A549 (cell line): ENCODE results near the gene USP49. TPM values are rescaled to one million over a fixed set of nuclear protein-coding genes. Genes with fewer than 3 reads are reported as not detected.

Experiments used
- ATAC-seq, 2 experiments: fragments of 200-7000 bp in 1 of 2; fragments of >200 bp in 1 of 2; cut with Nextera tagmentation in 1 of 2; cut with Tn5 transposase in 1 of 2; 3 replicates each; pipeline versions ENCODE4 v1.8.0 to v1.9.1; 2018 to 2020; ENCODE audit warnings: mild to moderate bottlenecking in 1 of 2, moderate library complexity in 1 of 2
- CTCF ChIA-PET: fragments of 300-600 bp; sonication (Branson Sonifier 250); formaldehyde crosslinking; extraction: SDS; loops from one replicate; lab custom pipeline; 2021; ENCODE audit warnings: antibody characterized with exemption, inconsistent platforms; lab: Yijun Ruan, JAX
- POLR2A ChIA-PET: fragments of 350-600 bp; formaldehyde crosslinking; extraction: SDS; loops from one replicate; lab custom pipeline; 2021; ENCODE audit warnings: antibody characterized with exemption, inconsistent platforms; lab: Yijun Ruan, JAX
- DNase-seq, 2 experiments: peaks; one replicate each; pipeline versions ENCODE4 v3.0.0 to v3.0.0-alpha.2; 2011 to 2016; ENCODE audit warnings: low read depth in 1 of 2, low spot score in 1 of 2
- FAIRE-seq: peaks from 2 replicates; lab custom pipeline; 2011; peaks lifted over from hg19 to GRCh38; lab: Jason Lieb, UNC
- H3K27ac ChIP-seq, 2 experiments: fragments of >200 bp; sonication (Bioruptor Twin); formaldehyde crosslinking; 3 replicates each; pipeline ENCODE4 v1.5.1; 2016 to 2017
- H3K4me1 ChIP-seq: fragments of >200 bp; sonication (Bioruptor Twin); formaldehyde crosslinking; 3 replicates; pipeline ENCODE4 v1.6.1; 2016
- H3K4me2 ChIP-seq: fragments of >200 bp; sonication (Bioruptor Twin); formaldehyde crosslinking; 3 replicates; pipeline ENCODE4 v1.6.1; 2016
- H3K4me3 ChIP-seq: fragments of >200 bp; sonication (Bioruptor Twin); formaldehyde crosslinking; 3 replicates; pipeline ENCODE4 v1.5.1; 2016
- H3K9me3 ChIP-seq: fragments of >200 bp; sonication (Bioruptor Twin); formaldehyde crosslinking; 3 replicates; pipeline ENCODE4 v1.6.1; 2016
- BHLHE40 ChIP-seq: IDR thresholded peaks from 2 replicates; pipeline ENCODE4 v1.6.1; 2012; ENCODE audit warnings: low read depth, low read length, inconsistent platforms
- CBX8 ChIP-seq: fragments of 200-600 bp; sonication (generic); IDR thresholded peaks from 2 replicates; pipeline ENCODE4 v1.6.1; 2016
- EHF ChIP-seq: fragments of 250-450 bp; sonication (Bioruptor Pico); IDR thresholded peaks from 2 replicates; pipeline ENCODE4 v1.5.0; 2020; ENCODE audit warnings: mild to moderate bottlenecking
- EHMT2 ChIP-seq: fragments of 200-600 bp; sonication (generic); IDR thresholded peaks from 2 replicates; pipeline ENCODE4 v1.6.1; 2016; ENCODE audit warnings: antibody characterized with exemption, low read depth, mild to moderate bottlenecking, moderate library complexity
- EP300 ChIP-seq, 2 experiments: fragments of >200 bp; sonication (Bioruptor Twin); formaldehyde crosslinking; IDR thresholded peaks; 2 replicates in 1 of 2; 3 replicates in 1 of 2; pipeline ENCODE4 v1.6.1; 2016 to 2017
- FOSB ChIP-seq: fragments of 250-450 bp; sonication (Bioruptor Pico); IDR thresholded peaks from 2 replicates; pipeline ENCODE4 v1.5.0; 2020; ENCODE audit warnings: mild to moderate bottlenecking, moderate library complexity
- FOSL2 ChIP-seq, 2 experiments: fragments of 450-650 bp in 1 of 2; fragments of >200 bp in 1 of 2; sonication (Bioruptor Twin) in 1 of 2; formaldehyde crosslinking; IDR thresholded peaks; 2 replicates each; pipeline versions ENCODE4 v1.5.0 to v1.6.1; 2016 to 2020; ENCODE audit warnings: mild to moderate bottlenecking in 1 of 2, moderate library complexity in 1 of 2
- FOXS1 ChIP-seq: fragments of 250-450 bp; sonication (Bioruptor Pico); IDR thresholded peaks from 2 replicates; pipeline ENCODE4 v1.5.0; 2020; ENCODE audit warnings: mild to moderate bottlenecking, moderate library complexity
- HEYL ChIP-seq: fragments of 250-450 bp; sonication (Bioruptor Pico); IDR thresholded peaks from 2 replicates; pipeline ENCODE4 v1.8.0; 2021; ENCODE audit warnings: mild to moderate bottlenecking, moderate library complexity
- JUN ChIP-seq, 2 experiments: fragments of >200 bp; sonication (Bioruptor Twin); formaldehyde crosslinking; IDR thresholded peaks; 2 replicates in 1 of 2; 3 replicates in 1 of 2; pipeline ENCODE4 v1.6.1; 2016 to 2017
- JUNB ChIP-seq: fragments of >200 bp; sonication (Bioruptor Twin); formaldehyde crosslinking; IDR thresholded peaks from 2 replicates; pipeline ENCODE4 v1.6.1; 2016
- MAFK ChIP-seq: fragments of 450-650 bp; IDR thresholded peaks from 2 replicates; pipeline ENCODE4 v1.6.1; 2014; ENCODE audit not compliant: partially characterized antibody
- POLR2A ChIP-seq: IDR thresholded peaks from 2 replicates; pipeline ENCODE4 v1.6.1; 2012; ENCODE audit warnings: mild to moderate bottlenecking, low read length
- REST ChIP-seq: fragments of 200-600 bp; sonication (generic); IDR thresholded peaks from 2 replicates; pipeline ENCODE4 v1.6.1; 2016; ENCODE audit warnings: antibody characterized with exemption, mild to moderate bottlenecking, moderate library complexity
- SREBF2 ChIP-seq: fragments of 450-650 bp; IDR thresholded peaks from 2 replicates; pipeline ENCODE4 v1.6.1; 2014; ENCODE audit warnings: mild to moderate bottlenecking, moderate library complexity
- ZC3H11A ChIP-seq: fragments of 450-650 bp; IDR thresholded peaks from 2 replicates; pipeline ENCODE4 v1.6.1; 2014; ENCODE audit warnings: antibody characterized with exemption, mild to moderate bottlenecking
- ZNF302 ChIP-seq: fragments of 250-450 bp; sonication (Bioruptor Pico); IDR thresholded peaks from 2 replicates; pipeline ENCODE4 v1.9.0; 2021; ENCODE audit warnings: inconsistent platforms, mild to moderate bottlenecking, moderate library complexity
- ZSCAN20 ChIP-seq: fragments of 250-450 bp; sonication (Bioruptor Pico); IDR thresholded peaks from 2 replicates; pipeline ENCODE4 v1.8.0; 2022; ENCODE audit warnings: mild to moderate bottlenecking, moderate library complexity
- WGBS: methylation state at CpG from one replicate; pipeline ENCODE4 v1.1.6; 2017; ENCODE audit errors: missing lambda C conversion rate; 5-methylcytosine and 5-hydroxymethylcytosine counted together
- polyA plus RNA-seq, 4 experiments: library from polyadenylated mRNA; depleted of rRNA in 3 of 4; stranded (reverse); fragments of >200 nt; fragmentation: RNase III in 1 of 4; extraction: RNeasy Plus Mini Kit Qiagen cat#74134 plus additional on column Dnase treatment in 1 of 4; gene quantifications; 2 replicates in 3 of 4; 3 replicates in 1 of 4; pipeline ENCODE4 v1.2.3, GENCODE V29; 2011 to 2017
- TF ChIP-seq, protein P1 (sequence below): IDR thresholded peaks from 2 replicates; pipeline ENCODE4 v1.6.1; 2012
- TF ChIP-seq, protein P2 (sequence below): fragments of >200 bp; sonication (Bioruptor Twin); formaldehyde crosslinking; IDR thresholded peaks from 3 replicates; pipeline ENCODE4 v1.6.1; 2016

Gene USP49
- polyA plus RNA-seq, 2 of the 4 experiments (the other 2 are of a cell fraction) = 2.9 to 4.3 TPM

- peak overlapping the region; percentile 57 to 76 for H3K27ac ChIP-seq
- TF ChIP-seq HEYL (CRISPR knock-in tag) (no peak), FOSB (CRISPR knock-in tag) (no peak), JUNB (no peak), ZC3H11A (no peak), ZNF302 (CRISPR knock-in tag) (no peak), BHLHE40 (no peak), FOXS1 (CRISPR knock-in tag) (no peak), JUN (IDR thresholded peaks at IDR 0.05) (no peak), POLR2A (no peak), EP300 (IDR thresholded peaks at IDR 0.05) (no peak), SREBF2 (no peak)
- TF ChIP-seq, protein P1, sequence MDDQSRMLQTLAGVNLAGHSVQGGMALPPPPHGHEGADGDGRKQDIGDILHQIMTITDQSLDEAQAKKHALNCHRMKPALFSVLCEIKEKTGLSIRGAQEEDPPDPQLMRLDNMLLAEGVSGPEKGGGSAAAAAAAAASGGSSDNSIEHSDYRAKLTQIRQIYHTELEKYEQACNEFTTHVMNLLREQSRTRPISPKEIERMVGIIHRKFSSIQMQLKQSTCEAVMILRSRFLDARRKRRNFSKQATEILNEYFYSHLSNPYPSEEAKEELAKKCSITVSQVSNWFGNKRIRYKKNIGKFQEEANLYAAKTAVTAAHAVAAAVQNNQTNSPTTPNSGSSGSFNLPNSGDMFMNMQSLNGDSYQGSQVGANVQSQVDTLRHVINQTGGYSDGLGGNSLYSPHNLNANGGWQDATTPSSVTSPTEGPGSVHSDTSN = no peak
- TF ChIP-seq, protein P2, sequence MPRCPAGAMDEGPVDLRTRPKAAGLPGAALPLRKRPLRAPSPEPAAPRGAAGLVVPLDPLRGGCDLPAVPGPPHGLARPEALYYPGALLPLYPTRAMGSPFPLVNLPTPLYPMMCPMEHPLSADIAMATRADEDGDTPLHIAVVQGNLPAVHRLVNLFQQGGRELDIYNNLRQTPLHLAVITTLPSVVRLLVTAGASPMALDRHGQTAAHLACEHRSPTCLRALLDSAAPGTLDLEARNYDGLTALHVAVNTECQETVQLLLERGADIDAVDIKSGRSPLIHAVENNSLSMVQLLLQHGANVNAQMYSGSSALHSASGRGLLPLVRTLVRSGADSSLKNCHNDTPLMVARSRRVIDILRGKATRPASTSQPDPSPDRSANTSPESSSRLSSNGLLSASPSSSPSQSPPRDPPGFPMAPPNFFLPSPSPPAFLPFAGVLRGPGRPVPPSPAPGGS = no peak
- 68% methylated on average over 13 of the region's 13 CpGs for WGBS
- ChIA-PET POLR2A (interaction anchor here (0.5 kb wide), 1 partner anchor 228 kb away, joined by 4 read pairs; no protein-coding TSS in a partner anchor), CTCF (interaction anchor here (0.8 to 1.9 kb wide), 3 partner anchors 23 to 37 kb away, joined by 3 to 7 read pairs (median 3); partner anchors contain the start of gene TOMM6)
- no peaks in the 10 kb centered on the region for H3K9me3 ChIP-seq
- ATAC-seq (peak; percentile 77 to 89; a peak in 5 of 6 replicates), DNase-seq (peak; percentile 28 to 81), FAIRE-seq (no peak)
- peak overlapping the region; percentile 64 for H3K4me2 ChIP-seq
- H3K4me3 ChIP-seq = no peak overlapping the region
- H3K4me1 ChIP-seq = peaks cover 16% of the 10 kb centered on the region
Observed at GRCh38 chr6:41824571-41825569, 70.3 kb downstream of the USP49 start.

- FAIRE-seq (no peak), ATAC-seq (no peak), DNase-seq (no peak)
- no peaks in the 10 kb centered on the region for H3K9me3 ChIP-seq
- H3K4me2 ChIP-seq = no peak overlapping the region
- peaks cover 16% of the 10 kb centered on the region for H3K4me1 ChIP-seq
- H3K27ac ChIP-seq = no peak overlapping the region
- H3K4me3 ChIP-seq = no peak overlapping the region
- TF ChIP-seq EHF = no peak
- TF ChIP-seq MAFK = peak; percentile 4
- POLR2A ChIA-PET = no interaction called here
- 93% methylated on average over 1 of the region's 1 CpG for WGBS
- CTCF ChIA-PET = interaction anchor here (0.6 to 1.8 kb wide), 5 partner anchors 22 to 119 kb away, joined by 3 to 5 read pairs (median 4); partner anchors contain the start of gene TOMM6
Observed at GRCh38 chr6:41823178-41823577, 72.0 kb downstream of the USP49 start.

DNA sequence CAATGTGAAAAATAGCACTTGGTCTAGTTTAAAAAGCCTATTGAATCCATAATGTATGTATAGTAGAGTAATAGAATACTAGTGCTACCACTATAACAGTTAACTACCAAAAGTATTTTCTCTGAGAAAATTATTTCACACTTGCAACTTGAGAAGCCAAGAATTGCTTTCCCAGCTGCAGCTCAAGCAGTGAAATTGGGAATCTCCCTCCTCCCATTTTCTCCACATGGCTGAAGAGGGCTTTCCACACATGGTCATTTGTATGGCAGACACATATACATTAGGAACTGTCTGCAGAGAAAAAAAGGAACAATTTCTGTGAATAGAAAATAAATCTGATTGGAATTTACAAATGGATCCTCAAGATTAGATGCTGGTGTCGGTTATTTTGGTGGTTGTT, 73.2 kb downstream of the USP49 start:
- no peak for ATAC-seq

More for the DNA sequence above, 73.2 kb downstream of the USP49 start:
- no peak overlapping the region for H3K4me3 ChIP-seq
- WGBS = 93% methylated on average over 1 of the region's 1 CpG
- no peak for DNase-seq
- FAIRE-seq = no peak
- H3K4me1 ChIP-seq = peaks cover 16% of the 10 kb centered on the region
- no peak for TF ChIP-seq FOSL2 (IDR thresholded peaks at IDR 0.05)
- TF ChIP-seq FOSL2 (CRISPR knock-in tag; IDR thresholded peaks at IDR 0.05) = no peak
- TF ChIP-seq ZSCAN20 (CRISPR knock-in tag) = no peak
- TF ChIP-seq EP300 (IDR thresholded peaks at IDR 0.05) = no peak
- TF ChIP-seq, protein P2 = no peak
- no peak for TF ChIP-seq EHF
- no peak for TF ChIP-seq EHMT2
- TF ChIP-seq REST = no peak
- TF ChIP-seq BHLHE40 = no peak
- no peak for TF ChIP-seq CBX8
- no peak overlapping the region for H3K27ac ChIP-seq
- ChIA-PET CTCF (interaction anchor here (1.3 to 1.8 kb wide), 3 partner anchors 21 to 35 kb away, joined by 4 to 6 read pairs (median 5); partner anchors contain the start of gene TOMM6), POLR2A (no interaction called here)
- no peaks in the 10 kb centered on the region for H3K9me3 ChIP-seq
- H3K4me2 ChIP-seq = no peak overlapping the region
